ENCODE data around the gene SANBR.

DNA sequence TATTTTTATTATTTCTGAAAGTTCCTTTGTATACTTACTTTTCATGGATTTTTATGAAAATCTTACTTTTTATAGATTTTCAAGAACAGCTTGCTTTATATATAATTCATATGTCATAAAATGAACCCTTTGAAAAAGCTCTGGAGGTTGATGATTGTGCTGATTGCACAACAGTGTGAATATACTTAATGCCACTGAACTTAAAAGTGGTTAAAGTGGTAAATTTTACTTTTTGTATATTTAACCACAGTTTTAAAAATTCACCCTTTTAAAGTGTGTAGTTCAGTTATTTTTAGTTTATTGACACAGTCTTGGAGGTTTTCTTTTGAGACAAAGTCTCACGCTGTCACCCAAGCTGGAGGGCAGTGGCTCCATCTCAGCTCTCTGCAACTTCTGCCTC, 8.4 kb downstream of the SANBR start:
- no peak for TF ChIP-seq POLR2A (IDR thresholded peaks at IDR 0.05)
- no peak for TF ChIP-seq EP300 (IDR thresholded peaks at IDR 0.05)

Data from upper lobe of left lung (tissue), 4 donors.